Neutrophil (primary cell): Measurements from ENCODE around the gene ACYP1.

ENCODE experiments used
- H3K27ac ChIP-seq: fragments of 200-600 bp; sonication (generic); 2 replicates; pipeline ENCODE4 v1.5.1; 2016; ENCODE audit warnings: mild to moderate bottlenecking, moderate library complexity
- H3K27me3 ChIP-seq: fragments of 200-600 bp; sonication (generic); 2 replicates; pipeline ENCODE4 v1.6.0; 2016; ENCODE audit warnings: mild to moderate bottlenecking
- H3K36me3 ChIP-seq: fragments of 200-600 bp; sonication (generic); 2 replicates; pipeline ENCODE4 v1.5.1; 2017
- H3K4me1 ChIP-seq, 2 experiments: fragments of 200-600 bp in 1 of 2; sonication (generic) in 1 of 2; 1 replicate in 1 of 2; 2 replicates in 1 of 2; pipeline versions ENCODE4 v1.5.1 to v1.6.1; 2013 to 2016; ENCODE audit warnings: low read depth in 1 of 2, low read length in 1 of 2, mild to moderate bottlenecking in 1 of 2, moderate library complexity in 1 of 2; ENCODE audit not compliant: control insufficient read depth in 1 of 2, insufficient read depth in 1 of 2
- H3K4me3 ChIP-seq, 2 experiments: fragments of 200-600 bp in 1 of 2; sonication (generic) in 1 of 2; 1 replicate in 1 of 2; 2 replicates in 1 of 2; pipeline ENCODE4 v1.5.1; 2013 to 2016; ENCODE audit warnings: low read depth in 1 of 2, low read length in 1 of 2, mild to moderate bottlenecking in 1 of 2, moderate library complexity in 1 of 2
- H3K9me3 ChIP-seq: fragments of 200-600 bp; sonication (generic); 2 replicates; pipeline ENCODE4 v1.5.1; 2016
- CTCF ChIP-seq: fragments of 200-600 bp; sonication (generic); IDR thresholded peaks from 2 replicates; pipeline ENCODE4 v1.5.1; 2016; ENCODE audit warnings: antibody characterized with exemption

ACYP1 gene

GRCh38 chr14:75041613-75042012 lies 22.2 kb downstream of the ACYP1 start:
- Histone ChIP-seq H3K27me3 (peaks cover 14% of the 10 kb centered on the region), H3K36me3 (no peaks in the 10 kb centered on the region), H3K27ac (no peak overlapping the region), H3K4me1 (no peaks in the 10 kb centered on the region), H3K4me3 (no peak overlapping the region), H3K9me3 (no peaks in the 10 kb centered on the region)
- no peak for TF ChIP-seq CTCF

GRCh38 chr14:75040959-75041358 lies 22.9 kb downstream of the ACYP1 start:
- H3K27me3 ChIP-seq, result peaks cover 8% of the 10 kb centered on the region
- no peaks in the 10 kb centered on the region for H3K36me3 ChIP-seq
- H3K9me3 ChIP-seq, result no peaks in the 10 kb centered on the region
- H3K4me3 ChIP-seq, result no peak overlapping the region
- H3K4me1 ChIP-seq, result no peaks in the 10 kb centered on the region
- no peak overlapping the region for H3K27ac ChIP-seq
- no peak for TF ChIP-seq CTCF

GRCh38 chr14:75040507-75040906 lies 23.3 kb downstream of the ACYP1 start:
- H3K9me3 ChIP-seq, result no peaks in the 10 kb centered on the region
- no peaks in the 10 kb centered on the region for H3K36me3 ChIP-seq

GRCh38 chr14:75032939-75033338 lies 30.9 kb downstream of the ACYP1 start:
- H3K36me3 ChIP-seq, result no peaks in the 10 kb centered on the region
- H3K27ac ChIP-seq, result no peak overlapping the region
- TF ChIP-seq CTCF, result no peak
- no peaks in the 10 kb centered on the region for H3K27me3 ChIP-seq
- no peak overlapping the region for H3K4me3 ChIP-seq
- no peaks in the 10 kb centered on the region for H3K9me3 ChIP-seq
- no peaks in the 10 kb centered on the region for H3K4me1 ChIP-seq

More at GRCh38 chr14:75040507-75040906, 23.3 kb downstream of the ACYP1 start:
- no peaks in the 10 kb centered on the region for H3K4me1 ChIP-seq
- H3K27ac ChIP-seq, result no peak overlapping the region
- peaks cover 4% of the 10 kb centered on the region for H3K27me3 ChIP-seq
- no peak overlapping the region for H3K4me3 ChIP-seq
- TF ChIP-seq CTCF, result no peak

GRCh38 chr14:75030147-75030546 lies 33.7 kb downstream of the ACYP1 start:
- TF ChIP-seq CTCF, result no peak
- no peak overlapping the region for H3K4me3 ChIP-seq
- H3K27me3 ChIP-seq, result no peaks in the 10 kb centered on the region
- no peak overlapping the region for H3K27ac ChIP-seq
- H3K4me1 ChIP-seq, result no peaks in the 10 kb centered on the region
- H3K9me3 ChIP-seq, result no peaks in the 10 kb centered on the region
- H3K36me3 ChIP-seq, result no peaks in the 10 kb centered on the region

- TF ChIP-seq CTCF, result no peak
- Histone ChIP-seq H3K27me3 (no peaks in the 10 kb centered on the region), H3K9me3 (no peaks in the 10 kb centered on the region), H3K4me1 (no peaks in the 10 kb centered on the region), H3K4me3 (no peak overlapping the region), H3K36me3 (no peaks in the 10 kb centered on the region), H3K27ac (no peak overlapping the region)
These were observed 37.9 kb downstream of the ACYP1 start for GRCh38 chr14:75025876-75026275.
